Spleen (tissue), 11 donors: ENCODE data around the gene ESR1. TPM values are rescaled to one million over a fixed set of nuclear protein-coding genes. Genes with fewer than 3 reads are reported as not detected.
"Not testable (repeated sequence)": the region's sequence is repeated elsewhere in the genome, so short reads cannot be mapped to it uniquely, and the experiment has no call there.

Source experiments
- DNase-seq: peaks from one replicate; pipeline ENCODE4 v3.0.0-alpha.2; 2020
- H3K27ac ChIP-seq, 8 donors: fragments of 200-600 bp; sonication (generic) in 7 of 8; 1 replicate in 4 of 8; 2 replicates in 4 of 8; pipeline versions ENCODE4 v1.5.0 to v1.8.0; 2016 to 2021; ENCODE audit warnings: inconsistent platforms in 4 of 8, mild to moderate bottlenecking in 4 of 8, moderate library complexity in 1 of 8
- H3K27me3 ChIP-seq, 7 donors: fragments of 200-600 bp; sonication (generic) in 6 of 7; replicated peaks in 1 of 7; 1 replicate in 4 of 7; 2 replicates in 3 of 7; pipeline versions ENCODE4 v1.5.0 to v1.8.0; 2016 to 2021; ENCODE audit warnings: inconsistent platforms in 3 of 7, mild to moderate bottlenecking in 1 of 7
- H3K36me3 ChIP-seq, 6 donors: fragments of 200-600 bp; sonication (generic) in 5 of 6; 1 replicate in 4 of 6; 2 replicates in 2 of 6; pipeline versions ENCODE4 v1.5.0 to v1.8.0; 2016 to 2021; ENCODE audit warnings: inconsistent platforms in 2 of 6
- H3K4me1 ChIP-seq, 6 donors: fragments of 200-600 bp; sonication (generic) in 5 of 6; 1 replicate in 3 of 6; 2 replicates in 3 of 6; pipeline versions ENCODE4 v1.5.0 to v1.8.0; 2016 to 2021; ENCODE audit warnings: inconsistent platforms in 3 of 6
- H3K4me3 ChIP-seq, 8 donors: fragments of 200-600 bp; sonication (generic) in 7 of 8; 1 replicate in 4 of 8; 2 replicates in 4 of 8; pipeline versions ENCODE4 v1.5.0 to v1.8.0; 2016 to 2021; ENCODE audit warnings: inconsistent platforms in 4 of 8, mild to moderate bottlenecking in 4 of 8, moderate library complexity in 2 of 8
- H3K9me3 ChIP-seq, 8 donors: fragments of 200-600 bp; sonication (generic) in 7 of 8; 1 replicate in 4 of 8; 2 replicates in 4 of 8; pipeline versions ENCODE4 v1.5.0 to v1.8.0; 2016 to 2021; ENCODE audit warnings: inconsistent platforms in 4 of 8
- POLR2A ChIP-seq, 3 donors: fragments of 450-650 bp; IDR thresholded peaks; one replicate each; pipeline ENCODE4 v1.5.1; 2017; ENCODE audit warnings: antibody characterized with exemption in 3 of 3, mild to moderate bottlenecking in 1 of 3
- POLR2AphosphoS5 ChIP-seq, 3 donors: sonication (generic); formaldehyde crosslinking; IDR thresholded peaks; one replicate each; pipeline ENCODE4 v1.5.1; 2017; ENCODE audit warnings: antibody characterized with exemption in 3 of 3
- WGBS, 5 donors: extraction: QIAGEN DNeasy Blood & Tissue Kit in 3 of 5; methylation state at CpG; one replicate each; pipeline versions ENCODE4 v1.1.5 to v1.1.7; 2013 to 2018; 5-methylcytosine and 5-hydroxymethylcytosine counted together
- intact Hi-C: fragments of 100-400 bp; cut with DNase I; formaldehyde crosslinking; loops from one replicate; pipeline ENCODE4 v1.15.0; 2023; ENCODE audit warnings: low total_unique reads
- polyA plus RNA-seq, 3 donors: library from polyadenylated mRNA; stranded (reverse); fragments of 200-250 nt; gene quantifications; one replicate each; pipeline ENCODE4 v1.2.1, GENCODE V29; 2013
- total RNA-seq, 7 donors: library from RNA; depleted of rRNA in 3 of 7; stranded (reverse); fragments of >200 nt in 3 of 7; fragmentation: NEBNext Ultra II Directional in 4 of 7; extraction: Animal tissue kit (Norgen Biotek cat#: 25700) in 4 of 7; gene quantifications; one replicate each; pipeline versions ENCODE4 v1.1.0 to v1.2.1, GENCODE V29; 2016 to 2021
- TF ChIP-seq, protein P1 (sequence below), 11 experiments: fragments of 200-600 bp in 7 of 11; fragments of 450-650 bp in 4 of 11; sonication (generic) in 4 of 11; IDR thresholded peaks in 8 of 11; conservative IDR thresholded peaks in 3 of 11; 1 replicate in 7 of 11; 2 replicates in 4 of 11; pipeline versions ENCODE4 v1.4.0 to v1.8.0; 2016 to 2021; ENCODE audit warnings: antibody characterized with exemption in 11 of 11, inconsistent platforms in 4 of 11, mild to moderate bottlenecking in 1 of 11
- donor health status: healthy with polysubstance abuse.
- donor health status: DM: no; HTN: no; CAD: no; lungs with moderate emphysema.
- donor health status: DM: no; HTN: no; CAD: no.
- donor health status: Bipolar disorder and iron deficiency.
- donor health status: healthy.
- donor health status: DM: no; HTN: no; CAD: no.
- donor health status: DM: yes; HTN: yes; CAD: no.

ESR1 gene
- total and polyA plus RNA-seq, 10 donors: 0.35 to 7.3 (median 3.2) TPM

DNA sequence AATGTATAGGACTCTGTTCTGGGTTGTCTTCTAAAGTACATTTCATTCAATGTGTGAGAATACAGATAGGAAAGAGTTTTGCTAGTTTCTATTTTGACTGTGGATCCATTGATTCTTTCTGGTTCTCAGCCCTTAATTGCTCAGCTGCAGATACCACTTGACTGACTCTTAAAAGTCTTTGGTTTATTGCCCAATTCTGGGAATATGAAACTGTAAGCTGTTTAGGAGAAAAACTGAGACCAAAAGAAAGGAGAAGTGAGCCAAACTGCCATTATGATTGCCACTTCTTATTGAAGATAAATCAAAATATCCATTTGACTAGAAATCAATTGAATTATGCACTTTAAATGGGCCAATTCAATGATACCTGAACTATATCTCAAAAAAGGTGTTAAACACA is 211.4 kb downstream of the ESR1 start:
- Histone ChIP-seq H3K27ac (no peak overlapping the region), H3K27me3 (no peaks in the 10 kb centered on the region), H3K9me3 (peaks cover 0 to 16% (median 7%) of the 10 kb centered on the region in 8 donors), H3K4me1 (peaks cover 0 to 2% (median 0%) of the 10 kb centered on the region in 6 donors), H3K36me3 (no peaks in the 10 kb centered on the region), H3K4me3 (no peak overlapping the region)
- intact Hi-C loops: no loop called here
- TF ChIP-seq, protein P1, sequence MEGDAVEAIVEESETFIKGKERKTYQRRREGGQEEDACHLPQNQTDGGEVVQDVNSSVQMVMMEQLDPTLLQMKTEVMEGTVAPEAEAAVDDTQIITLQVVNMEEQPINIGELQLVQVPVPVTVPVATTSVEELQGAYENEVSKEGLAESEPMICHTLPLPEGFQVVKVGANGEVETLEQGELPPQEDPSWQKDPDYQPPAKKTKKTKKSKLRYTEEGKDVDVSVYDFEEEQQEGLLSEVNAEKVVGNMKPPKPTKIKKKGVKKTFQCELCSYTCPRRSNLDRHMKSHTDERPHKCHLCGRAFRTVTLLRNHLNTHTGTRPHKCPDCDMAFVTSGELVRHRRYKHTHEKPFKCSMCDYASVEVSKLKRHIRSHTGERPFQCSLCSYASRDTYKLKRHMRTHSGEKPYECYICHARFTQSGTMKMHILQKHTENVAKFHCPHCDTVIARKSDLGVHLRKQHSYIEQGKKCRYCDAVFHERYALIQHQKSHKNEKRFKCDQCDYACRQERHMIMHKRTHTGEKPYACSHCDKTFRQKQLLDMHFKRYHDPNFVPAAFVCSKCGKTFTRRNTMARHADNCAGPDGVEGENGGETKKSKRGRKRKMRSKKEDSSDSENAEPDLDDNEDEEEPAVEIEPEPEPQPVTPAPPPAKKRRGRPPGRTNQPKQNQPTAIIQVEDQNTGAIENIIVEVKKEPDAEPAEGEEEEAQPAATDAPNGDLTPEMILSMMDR (IDR thresholded peaks at IDR 0.05 in 8 of 11, conservative IDR thresholded peaks at IDR 0.05 in 3 of 11): no peak
- no peak for TF ChIP-seq POLR2AphosphoS5 (IDR thresholded peaks at IDR 0.05)
- no peak for DNase-seq

DNA sequence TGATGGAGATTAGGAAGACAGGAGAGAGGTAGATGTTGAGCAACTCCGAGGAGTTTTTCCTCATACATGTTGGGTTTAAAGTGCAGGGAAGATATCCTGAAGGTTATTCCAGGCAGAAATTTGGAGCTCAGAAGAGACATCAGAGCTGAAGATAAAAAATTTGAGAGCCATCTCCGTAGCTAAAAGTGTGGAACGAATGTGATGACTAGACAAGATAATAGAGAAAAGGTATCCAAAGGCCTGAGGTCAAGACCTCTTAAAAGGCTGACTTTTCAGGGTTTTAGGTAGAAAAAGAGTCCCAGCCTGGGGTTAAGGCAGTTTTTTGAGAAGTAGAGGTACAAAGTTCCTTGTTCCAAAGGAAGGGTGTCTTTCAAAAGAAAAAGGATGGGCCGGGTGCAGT is 214.8 kb downstream of the ESR1 start:
- intact Hi-C loops: no loop called here
- Histone ChIP-seq H3K4me3 (no peak overlapping the region), H3K27ac (no peak overlapping the region), H3K4me1 (peaks cover 0 to 17% (median 2%) of the 10 kb centered on the region in 6 donors), H3K9me3 (peaks cover 0 to 10% (median 7%) of the 10 kb centered on the region in 8 donors), H3K27me3 (no peaks in the 10 kb centered on the region), H3K36me3 (no peaks in the 10 kb centered on the region)
- WGBS, 5 donors: 90 to 94% (median 91%) methylated on average over 4 of the region's 4 CpGs
- no peak for DNase-seq
- no peak for TF ChIP-seq POLR2AphosphoS5 (IDR thresholded peaks at IDR 0.05)
- TF ChIP-seq POLR2A (IDR thresholded peaks at IDR 0.05): no peak
- TF ChIP-seq, protein P1 (IDR thresholded peaks at IDR 0.05 in 8 of 11, conservative IDR thresholded peaks at IDR 0.05 in 3 of 11): no peak

DNA sequence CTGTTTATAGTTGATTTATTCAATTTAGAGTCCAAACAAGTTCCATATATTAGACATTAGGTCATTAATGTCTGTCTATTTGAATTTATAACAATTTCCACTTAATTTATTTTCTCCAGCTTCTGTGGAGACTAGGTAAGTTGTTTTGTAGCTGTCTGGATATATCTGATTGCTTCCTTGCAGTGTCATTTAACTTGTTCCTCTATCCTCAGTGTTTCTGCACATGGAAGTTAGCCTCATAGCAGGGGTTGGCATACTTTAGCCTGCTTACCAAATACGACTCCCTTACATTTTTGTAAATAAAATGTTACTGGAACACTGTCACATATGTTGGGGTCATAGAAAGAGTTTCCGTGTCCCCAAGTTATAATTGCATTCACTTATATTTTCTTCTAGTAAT is 216.1 kb downstream of the ESR1 start:
- TF ChIP-seq POLR2AphosphoS5 (IDR thresholded peaks at IDR 0.05): no peak
- intact Hi-C loops: no loop called here
- Histone ChIP-seq H3K27ac (no peak overlapping the region), H3K9me3 (peaks cover 0 to 20% (median 15%) of the 10 kb centered on the region in 8 donors), H3K36me3 (no peaks in the 10 kb centered on the region), H3K4me3 (no peak overlapping the region), H3K4me1 (peaks cover 0 to 17% (median 2%) of the 10 kb centered on the region in 6 donors), H3K27me3 (no peaks in the 10 kb centered on the region)
- 87 to 92% (median 88%) methylated on average over 2 of the region's 2 CpGs for WGBS, 5 donors
- no peak for DNase-seq

DNA sequence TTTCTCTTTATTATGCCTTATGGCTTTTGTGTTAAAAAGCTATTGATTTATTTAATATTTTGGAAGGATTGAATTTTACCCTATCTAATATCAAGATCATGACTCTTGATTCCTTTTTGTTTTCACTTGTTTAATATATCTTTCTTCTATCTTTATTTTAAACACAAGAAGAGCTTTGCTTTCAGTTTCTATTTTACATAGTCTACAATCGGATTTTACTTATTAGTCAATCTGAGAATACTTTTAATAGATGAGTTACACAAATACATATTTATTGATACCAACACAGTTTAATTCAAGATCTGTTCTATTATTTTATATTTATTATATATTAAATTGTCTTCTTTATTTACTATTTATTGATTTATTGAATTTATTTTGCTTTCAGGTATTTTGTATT is 218.8 kb downstream of the ESR1 start:
- H3K4me3 ChIP-seq: peak overlapping the region in 3 of 8 donors; percentile 9 to 29 (median 23)
- TF ChIP-seq POLR2AphosphoS5 (IDR thresholded peaks at IDR 0.05): no peak
- TF ChIP-seq, protein P1 (IDR thresholded peaks at IDR 0.05 in 8 of 11, conservative IDR thresholded peaks at IDR 0.05 in 3 of 11): no peak
- TF ChIP-seq POLR2A (IDR thresholded peaks at IDR 0.05): no peak
- peaks cover 0 to 21% (median 15%) of the 10 kb centered on the region in 8 donors for H3K9me3 ChIP-seq
- 2 to 15% (median 8%) methylated on average over 1 of the region's 1 CpG for WGBS, 5 donors
- DNase-seq: no peak
- H3K27me3 ChIP-seq: no peaks in the 10 kb centered on the region
- peaks cover 0 to 14% (median 2%) of the 10 kb centered on the region in 6 donors for H3K4me1 ChIP-seq
- no peak overlapping the region for H3K27ac ChIP-seq
- H3K36me3 ChIP-seq: no peaks in the 10 kb centered on the region
- intact Hi-C loops: no loop called here

DNA sequence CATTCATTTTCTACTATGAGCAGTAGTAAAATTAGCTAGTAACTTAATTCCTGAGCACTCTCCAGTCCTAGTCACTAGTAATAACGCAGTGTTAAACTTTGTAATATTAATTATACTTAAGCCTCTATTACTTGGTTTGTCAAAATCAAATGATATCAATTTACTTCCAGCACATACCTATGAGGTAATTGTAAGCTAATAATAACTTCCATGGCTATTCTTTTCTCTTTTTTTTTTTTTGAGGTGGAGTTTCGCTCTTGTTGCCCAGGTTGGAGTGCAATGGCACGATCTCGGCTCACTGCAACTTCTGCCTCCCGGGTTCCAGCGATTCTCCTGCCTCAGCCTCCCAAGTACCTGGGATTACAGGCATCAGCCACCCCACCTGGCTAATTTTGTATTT is 219.3 kb downstream of the ESR1 start:
- H3K27ac ChIP-seq: not testable (repeated sequence)
- WGBS, 5 donors: 92 to 98% (median 94%) methylated on average over 6 of the region's 6 CpGs

DNA sequence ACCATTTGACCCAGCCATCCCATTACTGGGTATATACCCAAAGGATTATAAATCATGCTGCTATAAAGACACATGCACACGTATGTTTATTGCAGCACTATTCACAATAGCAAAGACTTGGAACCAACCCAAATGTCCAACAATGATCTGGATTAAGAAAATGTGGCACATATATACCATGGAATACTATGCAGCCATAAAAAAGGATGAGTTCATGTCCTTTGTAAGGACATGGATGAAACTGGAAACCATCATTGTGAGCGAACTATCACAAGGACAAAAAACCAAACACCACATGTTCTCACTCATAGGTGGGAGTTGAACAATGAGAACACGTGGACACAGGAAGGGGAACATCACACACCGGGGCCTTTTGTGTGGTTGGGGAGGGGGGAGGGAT is 226.3 kb downstream of the ESR1 start:
- H3K4me1 ChIP-seq, DNase-seq, intact Hi-C loops, H3K27me3 ChIP-seq, H3K9me3 ChIP-seq, H3K36me3 ChIP-seq, H3K27ac ChIP-seq, H3K4me3 ChIP-seq: not testable (repeated sequence)
- 87 to 96% (median 90%) methylated on average over 3 to 4 of the region's 4 CpGs for WGBS, 5 donors

More for the DNA sequence above, 219.3 kb downstream of the ESR1 start:
- H3K27me3 ChIP-seq, H3K36me3 ChIP-seq, intact Hi-C loops, DNase-seq: not testable (repeated sequence)
- Histone ChIP-seq H3K9me3 (peaks cover 0 to 21% (median 15%) of the 10 kb centered on the region in 8 donors), H3K4me1 (peaks cover 0 to 14% (median 2%) of the 10 kb centered on the region in 6 donors), H3K4me3 (peak overlapping the region in 2 of 8 donors; percentile 9 to 23)
